Kidney capillary endothelial cell (primary cell): ENCODE measurements around the gene TMEM231.
"Not testable (repeated sequence)": the region's sequence is repeated elsewhere in the genome, so short reads cannot be mapped to it uniquely, and the experiment has no call there.

Source experiments
- DNase-seq: peaks from one replicate; pipeline ENCODE4 v3.0.0-alpha.2; 2018; ENCODE audit warnings: low spot score

The TMEM231 gene

GRCh38 chr16:75532142-75532765 is 23.8 kb downstream of the TMEM231 start:
- no peak for DNase-seq

DNA sequence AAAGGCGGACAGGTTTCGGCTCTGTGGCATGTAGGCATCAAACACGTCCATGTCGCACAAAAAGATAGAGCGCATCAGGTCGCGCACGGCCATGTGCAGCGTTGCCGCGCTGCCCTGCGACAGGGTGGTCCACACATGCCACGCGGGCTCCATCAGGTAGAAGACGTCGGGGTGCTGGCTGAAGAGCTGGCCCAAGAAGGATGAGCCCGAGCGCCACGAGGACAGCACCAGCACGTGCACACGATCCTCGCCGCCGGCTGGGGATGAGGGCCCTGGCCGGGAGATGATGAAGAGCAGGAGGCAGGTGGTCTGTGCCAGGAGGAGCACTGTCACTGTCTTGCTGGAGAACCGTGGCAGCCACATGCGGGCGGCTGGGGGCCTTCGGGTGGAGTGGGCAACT is 26.1 kb downstream of the TMEM231 start:
- DNase-seq: no peak

DNA sequence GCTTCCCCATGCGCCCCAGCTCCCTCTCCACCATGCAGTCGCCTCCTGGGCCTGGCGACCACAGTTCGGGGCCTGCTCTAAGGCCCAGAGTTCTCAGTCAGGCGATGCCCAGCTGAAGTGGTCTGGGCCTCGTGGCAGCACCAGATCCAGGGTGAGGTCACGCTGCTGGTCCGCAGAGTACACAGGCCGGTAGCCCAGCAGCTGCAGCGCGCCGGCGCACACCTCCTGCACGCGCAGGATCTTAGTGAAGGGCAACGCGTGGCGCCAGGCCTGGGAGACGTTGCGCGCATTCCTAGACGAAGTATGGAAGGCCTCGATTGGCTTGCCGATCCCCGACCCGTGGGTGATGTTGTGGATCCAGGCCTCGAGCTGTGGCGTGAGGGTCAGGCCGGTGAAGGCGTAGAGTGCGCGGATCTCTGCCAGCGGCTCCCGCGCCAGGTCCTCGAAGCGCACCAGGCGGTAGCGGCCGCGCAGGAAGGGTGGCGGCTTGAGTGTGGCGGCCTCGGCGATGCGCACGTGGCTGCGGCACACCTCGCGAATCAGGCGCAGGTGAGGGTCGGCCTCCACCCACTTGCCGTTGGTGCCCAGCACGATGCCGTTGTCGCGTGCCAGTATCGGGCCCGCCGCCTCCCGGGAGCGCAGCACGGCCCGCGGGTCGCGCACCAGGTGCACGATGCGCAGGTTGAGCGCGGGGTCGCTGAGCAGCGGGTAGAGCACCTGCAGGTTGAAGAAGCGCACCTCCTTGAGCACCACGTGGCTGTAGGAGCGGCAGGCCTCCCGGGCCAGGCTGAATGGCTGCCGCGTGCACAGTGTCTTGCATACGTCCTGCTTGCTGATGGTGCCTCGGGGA is 26.8 kb downstream of the TMEM231 start:
- DNase-seq: no peak

- DNase-seq: no peak
These were observed 28.2 kb downstream of the TMEM231 start for GRCh38 chr16:75527825-75528299.

DNA sequence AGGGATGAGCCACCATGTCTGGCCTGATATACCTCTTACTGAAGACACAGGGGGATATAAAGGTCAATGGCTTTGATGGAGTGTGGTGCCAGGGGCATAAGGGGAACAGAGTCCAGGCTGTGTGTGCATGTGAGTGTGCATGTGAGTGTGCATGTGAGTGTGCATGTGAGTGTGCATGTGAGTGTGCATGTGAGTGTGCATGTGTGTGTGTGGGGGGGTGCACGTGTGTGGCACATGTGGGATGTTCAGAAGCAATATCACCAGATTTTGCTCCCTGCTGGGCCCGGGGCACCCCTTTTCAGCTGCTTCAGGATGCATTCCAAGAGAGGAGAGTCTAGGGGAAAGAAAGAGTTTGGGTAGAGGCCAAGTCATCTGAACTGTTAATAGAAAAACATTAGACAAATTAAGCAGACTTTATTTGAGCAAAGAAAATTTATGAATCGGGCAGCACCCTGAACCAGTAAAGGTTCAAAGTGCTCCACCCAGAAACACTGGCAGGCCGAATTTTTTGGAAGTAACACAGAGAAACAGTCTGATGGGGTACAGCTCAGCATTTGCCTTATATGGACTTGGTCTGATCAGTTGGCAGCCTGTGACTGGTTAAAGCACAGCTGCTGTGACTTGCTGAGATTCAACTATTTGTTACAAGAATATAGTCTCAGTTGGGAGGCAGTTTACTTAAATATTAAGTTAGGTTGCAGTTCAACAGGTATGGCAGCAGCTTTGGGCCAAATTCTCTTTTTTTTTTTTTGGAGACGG is 29.8 kb downstream of the TMEM231 start:
- DNase-seq: no peak

DNA sequence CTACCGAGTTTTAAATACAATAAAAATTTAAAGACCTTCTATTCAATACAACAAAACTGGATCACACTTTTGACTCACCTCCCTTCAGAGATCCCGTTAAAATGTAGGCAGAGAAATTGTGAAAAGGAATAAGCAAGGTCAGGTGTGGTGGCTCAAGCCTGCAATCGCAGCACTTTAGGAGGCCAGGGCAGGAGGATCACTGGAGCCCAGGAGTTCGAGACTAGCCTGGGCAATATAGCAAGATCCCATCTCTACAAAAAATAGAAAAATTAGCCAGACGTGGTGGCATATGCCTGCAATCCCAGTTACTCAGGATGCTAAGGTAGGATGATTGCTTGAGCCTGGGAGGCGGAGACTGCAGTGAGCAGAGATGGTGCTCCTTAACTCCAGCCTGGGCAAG is 36.9 kb downstream of the TMEM231 start:
- no peak for DNase-seq

- DNase-seq: not testable (repeated sequence)
These were observed 39.7 kb downstream of the TMEM231 start for GRCh38 chr16:75516189-75516966.

DNA sequence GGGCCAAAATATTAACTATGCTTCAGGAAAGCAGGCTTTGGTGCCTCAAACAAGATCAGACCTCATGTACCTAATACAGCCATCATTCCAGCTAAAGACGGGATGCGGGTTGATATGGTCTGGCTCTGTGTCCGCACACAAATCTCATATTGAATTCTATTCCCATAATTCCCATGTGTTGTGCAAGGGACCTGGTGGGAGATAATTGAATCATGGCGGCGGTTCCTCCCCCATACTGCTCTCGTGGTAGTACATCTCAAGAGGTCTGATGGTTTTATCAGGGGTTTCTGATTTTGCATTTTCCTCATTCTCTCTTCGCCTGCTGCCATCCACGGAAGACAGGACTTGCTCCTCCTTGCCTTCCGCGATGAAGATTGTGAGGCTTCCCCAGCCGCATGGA is 41.8 kb downstream of the TMEM231 start:
- no peak for DNase-seq

- peak; percentile 53 for DNase-seq
These were observed 49.5 kb downstream of the TMEM231 start for GRCh38 chr16:75506574-75506973.

GRCh38 chr16:75506107-75506506 is 49.9 kb downstream of the TMEM231 start:
- DNase-seq: no peak

DNA sequence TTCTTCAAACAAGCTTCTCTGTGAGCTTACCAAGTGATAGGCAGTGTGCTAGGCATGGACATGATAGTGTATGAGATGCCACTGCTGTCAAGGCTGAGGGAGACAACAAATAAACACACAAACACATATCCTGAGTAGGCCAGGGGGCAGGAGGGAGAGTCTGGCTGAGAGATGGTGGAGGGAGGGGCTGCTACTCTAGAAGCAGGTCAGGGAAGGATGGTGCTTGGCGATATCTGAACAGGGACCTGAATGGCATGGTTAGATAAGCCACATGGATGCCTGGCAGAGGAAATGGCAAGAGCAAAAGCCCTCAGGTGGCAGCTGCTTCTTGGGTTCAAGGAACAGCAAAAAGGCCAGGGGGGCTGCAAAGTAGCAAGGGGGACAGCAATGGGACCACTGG is 52.3 kb downstream of the TMEM231 start:
- DNase-seq: no peak

- no peak for DNase-seq
These were observed 53.0 kb downstream of the TMEM231 start for GRCh38 chr16:75502916-75503605.

DNA sequence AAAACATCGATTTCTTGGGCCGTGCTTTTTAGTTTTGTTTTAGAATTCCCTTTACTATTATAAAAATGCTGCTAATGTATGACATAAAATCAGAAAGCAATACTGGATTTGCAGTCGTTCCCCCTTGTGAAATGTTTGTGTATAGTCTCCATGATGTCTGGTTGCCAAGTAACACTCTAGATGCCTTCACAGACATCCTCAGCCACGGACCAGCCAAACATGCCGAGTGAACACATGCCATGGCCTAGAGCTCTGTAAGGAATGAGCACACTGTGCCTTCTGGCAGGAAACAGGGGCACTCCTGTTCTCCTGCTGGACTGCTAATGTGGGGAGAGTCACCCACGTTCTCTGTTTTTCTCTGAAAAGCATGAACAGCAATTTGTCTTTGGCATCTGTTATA is 54.2 kb downstream of the TMEM231 start:
- DNase-seq: not testable (repeated sequence)

DNA sequence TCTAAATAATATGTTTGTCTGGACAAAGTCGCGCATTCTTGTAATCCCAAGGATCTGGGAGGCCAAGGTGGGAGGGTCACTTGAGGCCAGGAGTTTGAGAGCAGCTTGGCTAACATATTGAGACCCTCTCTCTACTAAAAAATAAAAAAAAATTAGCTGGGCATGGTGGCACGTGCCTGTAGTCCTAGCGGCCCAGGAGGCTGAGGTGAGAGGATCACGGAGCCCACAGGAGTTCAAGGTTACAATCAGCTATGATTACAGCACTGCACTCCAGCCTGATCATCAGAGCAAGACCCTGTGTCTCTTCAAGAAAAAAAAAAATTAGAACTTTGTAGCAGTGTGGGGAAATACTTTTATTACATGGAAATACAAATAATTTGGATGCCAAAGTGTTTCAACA is 54.7 kb downstream of the TMEM231 start:
- no peak for DNase-seq

DNA sequence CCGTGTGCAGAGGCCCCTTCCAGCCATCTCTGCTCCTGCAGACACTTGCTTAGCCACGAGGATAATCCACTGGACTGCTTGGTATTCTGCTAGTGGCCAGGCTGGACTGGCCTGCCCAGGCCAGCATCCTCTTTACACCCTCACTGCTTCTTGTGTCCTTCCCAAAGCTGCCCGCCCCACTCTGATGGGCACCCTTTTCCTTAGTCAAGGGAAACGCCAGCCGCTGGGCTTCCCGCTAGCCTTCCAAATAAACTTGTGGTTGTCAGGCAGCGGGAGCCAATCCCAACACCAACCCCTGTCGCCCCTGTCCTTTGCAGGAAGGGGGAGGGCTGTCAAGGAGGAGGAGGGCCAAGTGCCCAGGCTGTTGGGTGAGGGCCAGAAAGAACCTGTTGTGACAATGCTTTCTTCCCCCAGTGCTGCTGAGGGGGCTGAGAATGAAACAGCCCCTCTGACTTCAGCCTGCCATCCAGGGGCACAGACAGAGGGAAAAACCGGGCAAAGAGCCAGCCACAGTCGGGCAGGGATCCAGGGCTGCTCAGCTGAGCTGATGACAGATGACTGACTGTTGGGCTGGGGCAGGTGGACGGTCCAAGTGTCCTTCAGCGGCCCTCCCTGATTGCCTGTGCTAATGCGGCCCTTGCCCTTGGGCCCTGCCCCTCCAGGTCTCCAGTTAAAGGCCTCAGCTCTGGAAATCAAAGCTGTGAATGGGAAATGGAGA is 57.3 kb downstream of the TMEM231 start:
- not testable (repeated sequence) for DNase-seq

DNA sequence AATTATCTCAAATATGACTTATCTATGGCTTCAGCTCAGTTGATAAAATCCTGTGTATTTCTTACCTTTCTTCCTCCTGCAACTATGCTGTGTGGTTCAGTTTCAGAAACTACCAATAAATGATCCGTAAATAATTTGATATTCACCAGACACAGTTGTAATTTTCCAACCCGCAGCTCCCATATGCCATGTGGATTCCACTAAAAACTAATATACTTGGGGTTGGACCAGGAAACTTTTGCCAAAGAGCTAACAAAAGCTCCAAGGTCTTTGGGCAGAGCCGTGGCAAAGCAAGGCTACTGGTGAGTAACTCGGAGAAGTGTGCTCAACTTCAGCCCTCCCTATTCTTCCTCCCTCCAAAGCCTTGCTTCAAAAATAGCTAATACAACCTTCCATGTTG is 58.5 kb downstream of the TMEM231 start:
- no peak for DNase-seq

- no peak for DNase-seq
These were observed 60.9 kb downstream of the TMEM231 start, which contains the start of gene CHST6 for GRCh38 chr16:75495076-75495674. Gene CHST6 (minus strand): TSS chr16:75495441. CDS start chr16:75479828, 15,613 bp downstream.

DNA sequence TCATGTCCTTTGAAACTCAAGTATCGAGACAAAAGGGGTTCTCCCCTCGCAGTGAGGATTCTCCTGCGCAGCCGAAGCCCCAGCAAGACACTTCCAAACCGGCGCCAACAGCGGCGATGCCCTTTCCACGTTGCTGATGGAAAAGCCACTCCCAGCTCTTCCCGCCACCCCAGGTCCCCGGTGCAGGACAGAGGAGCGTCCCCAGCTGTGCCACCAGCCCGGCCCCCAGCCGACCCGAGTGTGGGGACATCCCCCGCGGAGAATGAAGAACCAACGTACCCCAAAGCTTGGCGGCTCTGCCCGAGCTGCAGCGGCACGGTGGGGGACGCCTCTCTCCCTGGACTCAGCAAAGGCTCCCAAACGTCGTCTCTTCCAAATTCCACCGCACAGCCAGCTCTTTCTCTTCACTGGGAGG is 61.4 kb downstream of the TMEM231 start:
- DNase-seq: no peak

DNA sequence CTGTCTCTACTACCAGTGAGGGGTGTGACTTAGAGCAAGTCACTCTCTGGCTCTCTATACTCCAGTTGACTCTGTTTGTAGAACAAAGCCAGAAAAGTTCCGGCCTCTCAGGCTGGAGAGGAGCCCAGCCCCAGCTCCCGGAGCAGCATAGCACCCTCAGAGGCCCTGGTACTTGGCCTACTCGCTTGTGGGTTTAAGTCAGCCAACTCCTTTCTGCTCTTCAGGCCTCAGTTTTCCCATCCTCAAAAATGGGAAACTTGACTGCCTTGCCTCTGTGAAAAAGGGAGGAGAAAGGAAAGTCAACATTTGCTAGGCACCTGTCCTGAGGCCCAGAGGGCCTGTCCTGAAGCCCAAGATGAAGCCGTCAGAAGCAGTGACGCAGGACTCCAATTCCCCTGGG is 61.9 kb downstream of the TMEM231 start:
- DNase-seq: no peak

GRCh38 chr16:75491876-75492275 is 64.2 kb downstream of the TMEM231 start:
- DNase-seq: no peak
